H54 (cell line): ENCODE data around the gene C19orf25.
A peak's percentile ranks its signal among the peaks of the same experiment; 100 is the strongest.

Experiments used
- DNase-seq: peaks from one replicate; pipeline ENCODE4 v3.0.0; 2011; ENCODE audit warnings: low spot score, mixed read lengths; ENCODE audit not compliant: insufficient read length
- FAIRE-seq: peaks from 3 replicates; lab custom pipeline; 2011; peaks lifted over from hg19 to GRCh38; lab: Jason Lieb, UNC
- POLR2A ChIP-seq: IDR thresholded peaks from 2 replicates; pipeline ENCODE4 v1.6.1; 2011; ENCODE audit warnings: low read depth, mild to moderate bottlenecking, low read length

The C19orf25 gene

DNA sequence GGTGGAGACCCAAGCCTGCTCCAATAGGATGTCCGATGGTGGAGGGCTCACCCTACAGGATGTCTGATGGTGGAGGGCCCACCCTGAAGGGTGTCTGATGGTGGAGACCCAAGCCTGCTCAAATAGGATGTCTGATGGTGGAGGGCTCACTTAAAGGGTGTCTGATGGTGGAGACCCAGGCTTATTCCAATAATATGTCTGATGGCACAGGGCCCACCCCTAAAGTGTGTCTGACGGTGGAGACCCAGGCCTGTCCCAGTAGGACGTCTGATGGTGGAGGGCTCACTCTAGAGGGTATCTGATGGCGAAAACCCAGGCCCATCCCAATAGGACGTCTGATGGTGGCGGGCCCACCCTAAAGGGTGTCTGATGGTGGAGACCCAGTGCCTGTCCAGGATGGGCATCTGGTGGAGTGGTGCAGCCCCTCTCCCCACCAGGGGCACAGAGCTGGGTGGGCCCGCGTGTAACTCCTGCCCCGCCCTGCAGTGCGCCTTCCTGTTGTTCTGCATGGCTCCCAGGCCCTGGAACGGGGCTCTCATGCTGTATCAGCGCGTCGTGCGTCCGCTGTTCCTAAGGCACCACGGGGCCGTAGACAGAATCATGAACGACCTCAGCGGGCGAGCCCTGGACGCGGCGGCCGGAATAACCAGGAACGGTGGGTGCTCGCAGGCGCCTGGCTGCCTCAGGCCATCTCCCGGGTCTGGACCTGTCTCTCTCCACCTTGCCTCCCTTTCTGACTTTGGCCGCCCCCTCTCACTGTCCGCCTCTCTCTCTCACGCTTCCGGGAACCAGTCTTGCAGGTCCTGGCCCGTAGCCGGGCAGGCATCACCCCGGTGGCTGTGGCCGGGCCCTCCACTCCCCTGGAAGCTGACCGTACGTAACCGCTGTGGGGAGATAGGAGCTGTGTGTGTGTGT, 17.0 kb upstream of the C19orf25 start:
- DNase-seq: no peak
- no peak for FAIRE-seq

DNA sequence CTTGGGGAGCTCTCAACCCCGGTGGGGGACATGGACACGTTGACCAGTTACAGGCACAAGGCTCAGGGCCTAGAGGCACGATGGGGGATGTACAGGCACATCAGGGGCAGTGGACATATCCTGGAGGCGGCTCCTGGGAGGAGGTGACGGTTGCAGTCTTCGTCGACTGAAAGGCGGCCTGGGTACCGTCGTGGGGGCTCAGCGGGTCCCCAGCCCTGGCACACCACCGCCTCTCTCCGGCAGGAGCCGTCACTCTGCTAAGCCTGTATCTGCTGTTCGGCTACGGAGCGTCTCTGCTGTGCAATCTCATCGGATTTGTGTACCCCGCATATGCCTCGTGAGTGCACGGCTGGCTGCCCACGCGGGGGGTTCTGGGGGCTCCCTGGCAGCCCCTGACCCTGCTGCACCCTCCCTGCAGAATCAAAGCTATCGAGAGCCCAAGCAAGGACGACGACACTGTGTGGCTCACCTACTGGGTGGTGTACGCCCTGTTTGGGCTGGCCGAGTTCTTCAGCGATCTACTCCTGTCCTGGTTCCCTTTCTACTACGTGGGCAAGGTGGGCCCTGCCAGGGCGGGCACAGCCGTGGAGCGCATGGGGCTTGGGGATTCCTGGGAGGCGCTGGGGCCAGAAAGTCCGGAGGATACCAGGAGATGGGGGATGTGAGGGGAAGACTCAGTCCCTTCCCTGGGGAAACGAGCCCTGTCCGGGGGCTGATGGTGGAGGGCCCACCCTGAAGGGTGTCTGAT, 16.2 kb upstream of the C19orf25 start:
- FAIRE-seq: no peak

More for the DNA sequence above, 17.0 kb upstream of the C19orf25 start:
- no peak for TF ChIP-seq POLR2A

DNA sequence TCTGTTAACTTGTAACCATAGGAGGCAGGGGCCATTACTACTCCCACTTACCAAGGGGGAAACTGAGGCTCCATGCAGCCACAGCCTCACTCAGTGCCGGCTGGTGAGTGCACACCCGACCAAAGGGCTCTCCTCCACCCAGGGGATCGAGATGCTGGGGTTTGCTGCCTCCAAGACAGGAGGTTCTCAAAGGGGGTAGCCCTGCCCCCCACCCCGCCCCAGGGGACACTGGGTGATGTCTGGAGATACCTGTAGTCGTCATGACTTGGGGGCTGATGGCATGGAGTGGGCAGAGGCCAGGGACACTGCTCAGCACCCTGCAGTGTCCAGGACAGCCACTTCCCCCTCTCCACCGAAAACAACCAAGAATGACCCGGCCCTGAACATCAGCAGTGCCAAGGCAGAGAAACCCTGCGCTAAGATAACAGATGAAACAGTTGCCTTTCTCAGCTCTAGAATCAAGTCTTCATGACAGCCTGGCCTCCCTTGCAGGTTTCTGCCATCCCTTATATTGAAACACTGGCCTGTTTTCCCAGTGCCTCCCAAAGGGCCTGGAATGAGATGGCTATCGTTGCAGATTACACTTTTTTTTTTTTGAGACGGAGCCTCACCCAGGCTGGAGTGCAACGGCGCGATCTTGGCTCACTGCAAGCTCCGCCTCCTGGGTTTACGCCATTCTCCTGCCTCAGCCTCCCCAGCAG, 15.2 kb upstream of the C19orf25 start:
- no peak for FAIRE-seq
- no peak for DNase-seq
- no peak for TF ChIP-seq POLR2A

More for the DNA sequence above, 16.2 kb upstream of the C19orf25 start:
- TF ChIP-seq POLR2A: no peak
- no peak for DNase-seq

DNA sequence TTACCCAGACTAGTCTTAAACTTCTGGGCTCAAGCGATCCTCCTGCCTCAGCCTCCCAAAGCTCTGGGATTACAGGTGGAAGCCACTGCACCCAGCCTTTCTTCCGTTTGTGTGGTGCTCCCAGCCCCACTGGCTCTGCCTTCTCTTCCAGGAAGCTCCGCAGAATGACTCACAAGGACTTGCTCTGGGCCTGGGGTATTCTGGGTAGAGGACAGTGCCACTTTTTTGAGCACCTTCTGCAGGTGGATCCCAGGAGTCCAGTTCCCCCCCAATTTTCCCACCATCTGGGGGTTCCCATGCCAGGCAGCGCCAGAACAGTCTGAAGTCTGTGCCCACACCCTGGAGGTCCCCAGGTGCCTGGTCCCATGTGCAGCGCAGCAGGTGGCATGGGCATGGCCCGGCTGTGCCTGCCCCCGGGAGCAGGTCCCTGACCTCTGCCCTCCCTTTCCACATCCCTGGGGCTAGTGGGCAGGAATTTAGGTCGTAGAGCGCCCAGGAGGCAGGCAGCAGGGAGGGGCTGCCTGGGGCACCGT, 13.5 kb upstream of the C19orf25 start:
- DNase-seq (no peak), FAIRE-seq (no peak)
- TF ChIP-seq POLR2A: no peak

DNA sequence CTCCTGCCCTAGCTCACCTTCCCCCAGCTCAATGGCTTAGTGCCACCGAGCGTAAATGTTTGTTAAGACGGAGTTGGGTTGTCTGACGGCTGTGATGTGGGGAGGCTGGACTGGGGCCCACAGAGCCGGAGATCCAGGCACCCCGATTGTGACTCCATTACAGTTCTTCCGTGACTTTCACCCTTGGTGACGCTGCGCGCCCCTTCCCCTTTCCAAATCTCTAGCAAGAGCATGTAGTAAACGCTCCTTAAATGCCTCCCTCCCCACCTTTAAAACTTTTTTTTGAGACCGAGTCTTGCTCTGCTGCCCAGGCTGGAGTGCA, 12.8 kb upstream of the C19orf25 start:
- DNase-seq: no peak
- TF ChIP-seq POLR2A: no peak
- no peak for FAIRE-seq

DNA sequence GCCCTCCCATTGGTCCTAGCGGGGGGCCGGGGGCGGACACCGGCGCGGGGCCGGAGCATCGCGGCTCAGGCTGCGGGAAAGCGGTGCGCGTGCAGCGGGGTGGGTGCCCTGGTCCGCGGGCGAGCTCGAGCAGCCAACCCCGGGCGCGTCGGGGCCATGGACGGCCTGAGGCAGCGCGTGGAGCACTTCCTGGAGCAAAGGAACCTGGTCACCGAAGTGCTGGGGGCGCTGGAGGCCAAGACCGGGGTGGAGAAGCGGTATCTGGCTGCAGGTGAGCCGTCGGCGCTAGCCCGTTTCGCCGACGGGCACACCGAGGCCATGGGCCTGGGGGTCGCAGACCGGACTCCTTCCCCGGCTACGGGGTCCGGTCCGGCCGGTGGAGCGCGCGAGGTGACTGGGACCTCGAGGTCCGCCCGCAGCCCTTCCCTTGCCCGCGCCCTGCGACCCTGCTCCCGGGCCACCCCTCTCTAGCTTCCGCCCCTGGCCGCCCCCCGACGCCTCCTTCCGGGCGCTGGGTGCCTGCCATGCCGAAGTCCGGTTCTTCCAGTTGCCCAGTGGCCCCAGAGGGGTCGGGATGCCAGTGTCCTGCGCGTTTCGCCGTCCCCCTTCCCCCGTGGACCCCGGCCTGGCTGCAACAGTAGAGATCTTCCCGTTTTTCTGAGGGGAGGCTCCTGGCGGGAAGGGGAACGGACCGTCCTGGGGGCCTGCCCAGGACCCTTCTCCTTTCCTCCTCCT, 12.3 kb upstream of the C19orf25 start, which contains the start of gene REEP6:
REEP6 (plus strand) TSS at position 68 of the 735 bp plus-strand sequence; CDS start at position 157, 89 bp downstream.
- DNase-seq: no peak
- TF ChIP-seq POLR2A: peak; percentile 60
- no peak for FAIRE-seq

DNA sequence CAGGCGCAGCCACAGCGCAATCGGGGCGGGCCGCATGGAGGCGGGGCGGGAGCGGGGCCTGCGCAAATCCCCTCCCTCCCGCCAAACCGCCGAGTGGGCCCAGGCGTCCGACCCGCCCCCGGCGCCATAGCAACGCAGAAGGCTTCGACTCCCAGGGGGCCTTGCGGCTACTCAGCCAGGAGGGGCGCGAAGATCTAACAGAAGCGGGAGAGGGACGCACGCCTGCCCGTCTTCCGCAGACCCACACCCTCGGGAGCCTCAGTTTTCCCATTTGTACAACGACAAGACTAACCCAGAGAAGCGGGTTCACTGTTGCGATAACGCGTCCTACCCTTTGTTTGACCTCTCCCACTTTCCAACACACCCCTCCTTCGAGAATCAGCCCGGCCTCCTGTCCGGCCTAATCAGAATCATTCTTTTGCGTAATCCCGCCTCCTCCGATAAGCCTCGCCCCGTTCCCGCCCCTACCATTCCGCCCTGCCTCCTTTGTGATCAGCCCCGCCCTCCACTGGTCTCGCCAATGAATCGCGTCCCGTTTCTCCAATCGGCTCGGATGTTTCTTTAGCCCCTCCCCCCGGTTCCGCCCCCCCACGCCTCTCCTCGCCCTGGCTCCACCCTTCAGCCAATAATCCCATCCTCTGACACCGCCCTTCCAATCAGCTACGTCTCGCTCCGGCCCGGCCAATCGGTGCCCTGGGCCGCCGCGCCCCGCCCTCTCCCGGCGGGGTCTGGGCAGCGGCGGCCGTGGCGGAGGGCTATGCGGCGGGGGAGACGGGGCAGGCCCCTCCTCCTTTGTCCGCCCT, 11.5 kb upstream of the C19orf25 start, which contains the start of gene PCSK4:
PCSK4 (minus strand) TSS at position 40 of the 803 bp plus-strand sequence; CDS start at position 36, 4 bp downstream.
- peak; percentile 97 for DNase-seq
- peak; percentile 84 for FAIRE-seq
- TF ChIP-seq POLR2A: peak; percentile 32; the same call in 1 of the 2 replicates

DNA sequence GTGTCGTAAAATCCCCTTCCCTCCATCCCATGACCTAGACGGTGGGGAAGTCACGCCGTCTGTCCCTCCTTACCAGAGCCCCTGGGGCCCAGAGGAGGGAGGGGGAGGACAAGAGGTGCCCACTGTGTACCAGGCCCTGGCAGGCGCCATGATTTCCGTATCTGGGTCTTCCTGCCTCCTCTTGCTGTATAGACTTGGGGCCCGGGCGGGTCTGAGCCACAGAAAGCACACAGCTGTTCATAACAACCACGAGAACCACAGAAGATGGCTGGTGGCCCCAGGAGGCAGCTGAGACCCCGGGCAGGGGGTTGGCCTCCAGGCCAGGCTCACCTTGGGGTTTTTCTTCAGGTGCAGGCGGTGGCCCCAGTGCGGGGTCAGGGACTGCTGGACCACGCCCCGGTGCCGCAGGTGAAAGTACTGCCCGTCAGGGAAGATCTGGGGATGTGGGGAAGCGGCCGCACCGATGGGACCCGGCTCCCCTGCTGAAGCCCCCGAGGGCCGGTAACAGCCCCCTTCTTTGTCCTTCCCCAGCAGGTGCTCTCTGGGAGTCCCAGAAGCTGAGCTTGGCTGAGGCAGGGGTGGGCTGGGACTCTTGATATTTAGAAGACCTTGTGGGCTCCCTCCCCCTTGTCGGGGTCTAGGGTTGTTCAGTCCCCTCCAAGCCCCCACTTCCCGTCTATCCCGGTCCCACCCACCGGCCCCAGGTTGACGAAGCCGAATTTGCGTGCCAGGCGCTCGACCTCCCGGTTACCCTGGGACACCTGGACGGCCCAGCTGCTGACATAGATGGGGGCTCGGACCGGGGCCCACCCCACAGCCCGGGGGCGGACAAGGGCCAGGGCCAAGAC, 10.7 kb upstream of the C19orf25 start:
- FAIRE-seq (no peak), DNase-seq (no peak)
- no peak for TF ChIP-seq POLR2A

DNA sequence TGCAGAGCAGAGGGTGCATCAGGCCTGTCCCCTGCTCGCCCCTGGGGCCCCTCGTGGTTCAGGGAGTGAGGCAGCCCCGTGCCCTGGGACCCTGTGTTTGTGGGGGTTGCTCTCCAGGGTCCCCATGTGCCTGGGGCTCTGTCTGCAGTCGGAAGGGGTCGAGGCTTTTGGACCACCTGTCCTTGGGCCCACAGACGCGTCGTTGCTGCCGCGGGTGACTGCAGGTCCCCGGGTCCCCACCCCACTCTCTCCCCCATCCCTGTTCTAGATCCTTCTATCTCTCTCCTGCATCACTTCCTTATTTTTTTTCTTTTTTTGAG, 9.2 kb upstream of the C19orf25 start:
- no peak for TF ChIP-seq POLR2A
- no peak for FAIRE-seq
- no peak for DNase-seq

DNA sequence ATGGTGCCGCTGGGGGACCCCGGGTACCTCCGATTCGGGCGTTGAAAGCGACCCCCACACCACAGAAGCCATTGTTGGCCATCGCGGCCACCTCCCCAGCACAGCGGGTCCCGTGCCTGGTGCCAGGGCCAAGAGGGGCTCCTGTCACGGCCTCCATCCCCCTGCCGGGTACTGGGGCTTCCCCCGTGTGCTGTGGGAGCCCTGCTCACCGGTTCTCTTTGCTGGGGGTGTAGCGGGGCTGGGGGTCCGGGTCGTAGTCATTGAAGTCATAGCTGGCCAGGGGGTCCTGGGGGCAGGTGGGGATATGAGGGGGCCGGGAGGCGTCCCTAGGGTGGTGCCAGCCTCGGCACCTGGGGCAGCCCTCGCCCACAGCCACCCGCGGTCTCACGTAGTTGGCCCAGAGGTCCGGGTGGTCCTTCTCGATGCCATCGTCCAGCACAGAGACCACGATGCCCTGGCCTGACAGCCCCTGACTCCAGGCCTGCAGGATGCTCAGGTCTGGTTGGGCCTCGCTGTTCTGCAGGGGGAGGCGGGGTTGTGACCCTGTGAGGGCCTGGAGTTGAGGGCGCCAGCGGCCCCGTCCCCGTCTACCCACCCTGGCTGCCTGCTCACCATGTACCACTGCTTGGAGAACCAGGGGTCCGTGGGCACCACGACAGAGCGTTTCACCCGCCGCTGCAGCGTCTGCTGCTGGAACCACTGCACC, 8.7 kb upstream of the C19orf25 start:
- FAIRE-seq (no peak), DNase-seq (no peak)
- no peak for TF ChIP-seq POLR2A

DNA sequence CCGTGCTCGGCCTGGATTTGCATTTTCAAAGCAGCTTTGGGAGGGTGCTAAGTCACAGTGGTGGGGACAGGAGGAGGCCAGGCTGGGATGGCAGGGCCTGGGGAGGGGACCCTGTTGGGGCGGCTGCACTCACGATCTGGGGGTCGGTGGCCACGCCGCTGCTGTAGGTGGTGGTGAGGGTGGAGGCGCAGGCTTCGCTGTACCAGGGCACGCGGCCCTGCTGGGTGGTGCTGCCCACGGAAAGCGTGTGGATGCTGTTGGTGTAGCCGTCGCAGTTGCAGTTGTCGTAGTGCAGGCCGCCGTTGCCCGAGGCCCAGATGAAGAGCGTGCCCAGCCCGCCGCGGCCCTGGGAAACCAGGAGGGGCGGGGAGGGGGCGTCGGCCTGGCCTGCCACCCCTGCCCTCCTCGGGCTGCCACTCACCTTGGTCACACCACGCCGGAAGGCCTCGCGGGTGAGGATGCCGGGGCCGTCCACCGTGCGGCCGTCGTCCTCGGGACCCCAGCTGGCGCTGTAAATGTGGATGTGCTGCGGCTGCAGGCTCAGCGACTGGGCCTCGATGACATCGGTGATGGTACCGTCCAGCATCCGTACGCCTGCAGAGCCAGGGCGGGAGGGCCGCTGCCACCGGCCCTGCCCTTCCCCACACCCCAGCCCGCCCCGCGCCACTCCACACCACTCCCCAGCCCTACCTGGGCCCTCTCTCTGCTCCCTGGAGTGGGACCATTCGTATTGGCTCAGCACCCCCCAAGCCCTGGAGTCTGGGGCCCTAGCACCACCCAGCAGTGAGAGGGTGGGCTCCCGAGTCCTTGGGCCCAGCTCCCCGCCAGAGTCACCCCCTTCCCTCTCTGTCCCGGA, 7.9 kb upstream of the C19orf25 start:
- no peak for FAIRE-seq
- TF ChIP-seq POLR2A: no peak
- DNase-seq: no peak
